Measurements from ENCODE around the gene ONECUT3. TPM values are rescaled to one million over a fixed set of nuclear protein-coding genes. Genes with fewer than 3 reads are reported as not detected.

Gene ONECUT3
- total RNA-seq, 2 donors from 2014 or later = 0.26 TPM; not detected in 1

DNA sequence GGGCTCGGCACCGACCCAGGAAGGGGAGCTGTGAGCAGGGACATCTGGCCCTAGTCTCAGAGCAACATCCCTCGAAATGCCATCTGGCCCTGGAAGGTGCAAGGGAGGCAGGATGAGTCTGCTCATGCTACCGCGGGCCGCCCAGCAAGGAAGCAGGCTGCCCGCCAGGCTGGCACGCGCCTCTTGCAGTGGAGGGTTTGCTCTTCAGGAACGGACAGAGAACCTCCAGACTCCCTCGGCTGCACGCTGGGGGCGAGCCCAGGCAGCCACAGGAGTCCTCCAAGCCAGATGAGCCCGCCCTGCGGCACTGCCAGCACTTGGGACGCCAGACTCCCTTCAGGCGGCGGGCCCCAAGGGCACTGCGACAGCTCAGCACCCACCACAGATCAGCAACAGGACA lies 68.9 kb downstream of the ONECUT3 start:
- TF ChIP-seq, protein P1, sequence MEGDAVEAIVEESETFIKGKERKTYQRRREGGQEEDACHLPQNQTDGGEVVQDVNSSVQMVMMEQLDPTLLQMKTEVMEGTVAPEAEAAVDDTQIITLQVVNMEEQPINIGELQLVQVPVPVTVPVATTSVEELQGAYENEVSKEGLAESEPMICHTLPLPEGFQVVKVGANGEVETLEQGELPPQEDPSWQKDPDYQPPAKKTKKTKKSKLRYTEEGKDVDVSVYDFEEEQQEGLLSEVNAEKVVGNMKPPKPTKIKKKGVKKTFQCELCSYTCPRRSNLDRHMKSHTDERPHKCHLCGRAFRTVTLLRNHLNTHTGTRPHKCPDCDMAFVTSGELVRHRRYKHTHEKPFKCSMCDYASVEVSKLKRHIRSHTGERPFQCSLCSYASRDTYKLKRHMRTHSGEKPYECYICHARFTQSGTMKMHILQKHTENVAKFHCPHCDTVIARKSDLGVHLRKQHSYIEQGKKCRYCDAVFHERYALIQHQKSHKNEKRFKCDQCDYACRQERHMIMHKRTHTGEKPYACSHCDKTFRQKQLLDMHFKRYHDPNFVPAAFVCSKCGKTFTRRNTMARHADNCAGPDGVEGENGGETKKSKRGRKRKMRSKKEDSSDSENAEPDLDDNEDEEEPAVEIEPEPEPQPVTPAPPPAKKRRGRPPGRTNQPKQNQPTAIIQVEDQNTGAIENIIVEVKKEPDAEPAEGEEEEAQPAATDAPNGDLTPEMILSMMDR (IDR thresholded peaks at IDR 0.05) = no peak
- no peak for TF ChIP-seq POLR2A (IDR thresholded peaks at IDR 0.05)
- DNase-seq = no peak
- intact Hi-C loops (cut with DNase I) = no loop called here
- no peak for ATAC-seq
- 89 to 100% methylated on average over 2 to 19 of the region's 19 CpGs for WGBS, 2 donors
- no peaks in the 10 kb centered on the region for H3K27me3 ChIP-seq
- H3K4me3 ChIP-seq = no peak overlapping the region
- peaks cover 13 to 37% of the 10 kb centered on the region in 2 donors for H3K36me3 ChIP-seq (replicated peaks in 1 of 2; ENCODE audit: insufficient read depth in 1 of 2, low read depth in 2 of 2)
- H3K27ac ChIP-seq = no peak overlapping the region
- peaks cover 11% of the 10 kb centered on the region for H3K4me1 ChIP-seq
- H3K9me3 ChIP-seq = no peaks in the 10 kb centered on the region

DNA sequence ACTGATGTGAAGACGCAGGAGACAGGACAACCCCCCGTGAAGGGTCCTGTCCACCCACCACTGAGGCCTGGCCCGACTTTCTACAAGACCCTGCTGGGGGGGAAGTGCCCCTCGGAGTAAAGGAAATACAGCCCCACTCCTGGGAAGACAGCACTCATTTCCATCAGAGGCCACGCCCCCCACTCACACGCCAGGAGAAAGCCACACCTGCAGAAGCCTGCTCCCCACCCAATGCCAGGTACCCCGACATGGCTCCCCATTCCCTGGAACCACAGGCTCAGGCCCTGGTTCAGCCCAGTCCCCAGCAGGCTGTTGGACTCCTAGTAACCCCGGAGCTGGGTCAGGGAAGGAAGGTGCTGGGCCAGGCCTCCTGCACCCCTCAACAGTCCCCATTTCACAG lies 69.7 kb downstream of the ONECUT3 start:
- no peak for TF ChIP-seq POLR2A (IDR thresholded peaks at IDR 0.05)
- TF ChIP-seq, protein P1 (IDR thresholded peaks at IDR 0.05) = no peak
- 74 to 83% methylated on average over 4 to 7 of the region's 8 CpGs for WGBS, 2 donors
- intact Hi-C loops (cut with DNase I) = no loop called here
- peaks cover 8 to 30% of the 10 kb centered on the region in 2 donors for H3K36me3 ChIP-seq (replicated peaks in 1 of 2; ENCODE audit: insufficient read depth in 1 of 2, low read depth in 2 of 2)
- no peak for ATAC-seq
- H3K27me3 ChIP-seq = no peaks in the 10 kb centered on the region
- DNase-seq = no peak
- no peak overlapping the region for H3K4me3 ChIP-seq
- no peak overlapping the region for H3K27ac ChIP-seq
- no peaks in the 10 kb centered on the region for H3K9me3 ChIP-seq
- H3K4me1 ChIP-seq = peaks cover 11% of the 10 kb centered on the region

DNA sequence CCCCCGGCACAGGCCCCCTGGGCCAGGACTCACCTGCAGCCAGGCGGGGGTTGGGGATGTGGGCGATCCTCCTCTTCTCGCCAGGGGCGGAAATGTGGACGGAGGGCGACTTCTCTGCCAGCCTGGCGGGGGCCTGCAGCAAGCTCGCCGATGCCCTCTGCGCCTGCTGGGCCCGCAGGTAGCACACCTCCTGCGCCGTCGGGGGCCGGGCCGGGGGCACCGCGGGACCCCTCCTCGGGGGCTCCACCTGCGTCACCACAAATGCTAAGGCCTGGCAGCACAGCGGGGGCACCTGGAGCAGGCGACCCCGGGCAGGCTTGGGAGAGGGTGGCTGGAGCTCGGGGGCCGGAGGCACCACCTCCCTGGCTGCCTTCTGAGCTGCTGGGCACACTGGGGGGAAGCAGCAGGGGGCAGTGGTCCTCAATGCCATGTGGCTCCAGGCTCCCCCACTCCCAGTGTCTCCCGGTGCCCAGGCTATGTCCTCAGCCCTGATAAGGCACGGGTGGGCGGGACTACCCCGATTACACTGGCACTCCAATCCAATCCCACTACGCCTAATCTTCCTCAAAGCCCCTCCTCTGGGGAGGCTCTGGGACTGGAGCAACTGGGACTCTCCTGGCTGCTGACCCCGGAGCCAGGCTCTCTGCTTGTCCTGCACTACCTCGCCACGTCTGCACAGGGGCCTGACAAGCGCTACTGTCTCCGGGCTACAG lies 70.4 kb downstream of the ONECUT3 start:
- H3K27ac ChIP-seq = no peak overlapping the region
- H3K4me3 ChIP-seq = no peak overlapping the region
- H3K9me3 ChIP-seq = no peaks in the 10 kb centered on the region
- peaks cover 2 to 23% of the 10 kb centered on the region in 2 donors for H3K36me3 ChIP-seq (replicated peaks in 1 of 2; ENCODE audit: insufficient read depth in 1 of 2, low read depth in 2 of 2)
- TF ChIP-seq POLR2A (IDR thresholded peaks at IDR 0.05) = no peak
- TF ChIP-seq, protein P1 (IDR thresholded peaks at IDR 0.05) = no peak
- intact Hi-C loops (cut with DNase I) = no loop called here
- no peaks in the 10 kb centered on the region for H3K27me3 ChIP-seq
- WGBS, 2 donors = 88 to 89% methylated on average over 14 to 26 of the region's 36 CpGs
- peaks cover 11% of the 10 kb centered on the region for H3K4me1 ChIP-seq
- no peak for DNase-seq
- ATAC-seq = no peak

GRCh38 chr19:1824252-1824622 lies 70.9 kb downstream of the ONECUT3 start:
- H3K4me3 ChIP-seq = no peak overlapping the region
- peaks cover 0 to 20% of the 10 kb centered on the region in 2 donors for H3K36me3 ChIP-seq (replicated peaks in 1 of 2; ENCODE audit: insufficient read depth in 1 of 2, low read depth in 2 of 2)
- 86 to 91% methylated on average over 12 to 14 of the region's 14 CpGs for WGBS, 2 donors
- intact Hi-C loops (cut with DNase I) = no loop called here
- H3K27ac ChIP-seq = no peak overlapping the region
- TF ChIP-seq POLR2A (IDR thresholded peaks at IDR 0.05) = no peak
- TF ChIP-seq, protein P1 (IDR thresholded peaks at IDR 0.05) = no peak
- no peaks in the 10 kb centered on the region for H3K27me3 ChIP-seq
- DNase-seq (no peak), ATAC-seq (no peak)
- H3K9me3 ChIP-seq = no peaks in the 10 kb centered on the region
- peaks cover 11% of the 10 kb centered on the region for H3K4me1 ChIP-seq
